Subcutaneous adipose tissue (tissue), 4 donors: Measurements from ENCODE around the gene ZDHHC8. TPM values are rescaled to one million over a fixed set of nuclear protein-coding genes. Genes with fewer than 3 reads are reported as not detected.

Experiments used
- CTCF ChIP-seq: fragments of 450-650 bp; IDR thresholded peaks from one replicate; pipeline ENCODE4 v1.5.1; 2016; ENCODE audit warnings: low read depth, mild to moderate bottlenecking, control low read depth, antibody characterized with exemption, moderate library complexity
- total RNA-seq, 4 donors: library from RNA; depleted of rRNA; stranded (reverse); fragments of >200 nt; gene quantifications; one replicate each; pipeline ENCODE4 v1.1.0, GENCODE V29; 2016

The ZDHHC8 gene
- total RNA-seq, result 10 to 100 TPM in 2 of 4 donors, 1 to 10 TPM in 2; 7.0 to 32.2 (median 11.0) TPM

- TF ChIP-seq CTCF, result no peak
Measured at GRCh38 chr22:20131597-20131858, at the start of gene ZDHHC8. Gene ZDHHC8, plus strand, starts transcription at chr22:20131804. Its CDS starts 144 bp downstream, at chr22:20131948.

DNA sequence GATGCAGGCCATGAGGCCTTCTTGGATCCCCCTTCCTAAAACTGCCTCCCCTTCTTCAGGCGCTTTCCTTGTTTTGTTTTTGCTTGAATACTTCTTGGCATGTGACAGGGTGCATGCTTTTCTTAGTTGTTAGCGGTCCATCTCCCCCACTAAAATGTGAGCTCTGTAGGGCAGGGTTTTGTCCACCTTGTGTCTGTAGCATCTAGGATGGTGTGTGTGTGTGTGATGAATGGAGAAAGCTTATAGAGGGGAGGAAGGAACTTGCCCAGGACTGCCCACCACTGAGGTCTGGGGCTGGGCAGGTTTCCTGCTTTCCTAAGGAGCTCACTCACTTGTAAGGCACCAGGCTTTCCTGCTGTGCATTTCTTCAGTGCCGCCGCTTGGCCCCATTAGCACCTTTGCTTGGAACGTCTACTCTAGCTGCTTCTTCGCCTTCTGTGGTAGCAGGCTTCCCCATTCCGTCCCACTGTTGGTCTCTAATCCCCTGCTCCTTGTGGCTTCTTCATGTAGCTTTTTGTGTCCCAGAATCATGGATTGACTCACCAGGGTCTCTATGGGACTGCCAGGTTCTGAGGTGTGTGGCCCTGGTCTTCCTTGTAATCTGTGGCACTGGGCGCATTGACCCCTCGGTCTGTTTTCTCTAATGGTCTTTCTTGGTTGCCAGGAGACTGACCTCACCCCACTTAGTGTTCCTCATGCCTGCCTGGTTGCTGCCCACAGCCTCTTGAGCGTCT, 48.3 kb upstream of the ZDHHC8 start:
- no peak for TF ChIP-seq CTCF

DNA sequence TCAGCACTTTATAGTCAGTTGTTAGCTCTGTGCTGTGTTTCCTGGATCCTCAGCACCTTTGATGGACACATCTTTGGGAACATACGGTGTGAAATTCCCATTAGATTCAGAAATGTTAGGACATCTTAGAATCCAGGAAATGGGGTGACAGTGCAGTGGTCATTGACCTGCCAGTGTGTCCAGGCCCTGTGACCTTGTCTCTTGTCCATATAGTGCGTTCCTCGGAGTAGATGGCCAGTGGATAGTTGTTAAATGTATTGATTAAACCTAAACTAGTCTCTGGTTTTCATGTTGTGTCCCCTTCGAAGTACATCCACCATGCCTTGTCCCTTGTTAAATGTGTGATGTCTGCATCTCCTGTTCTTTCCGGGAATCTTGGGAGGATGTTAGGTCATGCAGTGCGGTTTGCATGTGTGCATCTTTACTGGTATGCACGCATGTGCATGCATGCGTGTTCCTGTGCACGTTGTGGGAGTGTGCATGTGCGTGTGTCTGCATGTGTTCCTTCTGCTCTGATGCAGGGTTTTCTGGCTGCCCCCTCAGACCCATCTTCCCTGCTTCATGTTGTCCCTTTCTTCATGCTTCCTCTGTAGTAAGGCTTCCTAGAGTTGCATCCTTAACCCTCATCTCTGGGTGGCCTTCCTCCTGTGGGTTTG, 47.6 kb upstream of the ZDHHC8 start:
- no peak for TF ChIP-seq CTCF

DNA sequence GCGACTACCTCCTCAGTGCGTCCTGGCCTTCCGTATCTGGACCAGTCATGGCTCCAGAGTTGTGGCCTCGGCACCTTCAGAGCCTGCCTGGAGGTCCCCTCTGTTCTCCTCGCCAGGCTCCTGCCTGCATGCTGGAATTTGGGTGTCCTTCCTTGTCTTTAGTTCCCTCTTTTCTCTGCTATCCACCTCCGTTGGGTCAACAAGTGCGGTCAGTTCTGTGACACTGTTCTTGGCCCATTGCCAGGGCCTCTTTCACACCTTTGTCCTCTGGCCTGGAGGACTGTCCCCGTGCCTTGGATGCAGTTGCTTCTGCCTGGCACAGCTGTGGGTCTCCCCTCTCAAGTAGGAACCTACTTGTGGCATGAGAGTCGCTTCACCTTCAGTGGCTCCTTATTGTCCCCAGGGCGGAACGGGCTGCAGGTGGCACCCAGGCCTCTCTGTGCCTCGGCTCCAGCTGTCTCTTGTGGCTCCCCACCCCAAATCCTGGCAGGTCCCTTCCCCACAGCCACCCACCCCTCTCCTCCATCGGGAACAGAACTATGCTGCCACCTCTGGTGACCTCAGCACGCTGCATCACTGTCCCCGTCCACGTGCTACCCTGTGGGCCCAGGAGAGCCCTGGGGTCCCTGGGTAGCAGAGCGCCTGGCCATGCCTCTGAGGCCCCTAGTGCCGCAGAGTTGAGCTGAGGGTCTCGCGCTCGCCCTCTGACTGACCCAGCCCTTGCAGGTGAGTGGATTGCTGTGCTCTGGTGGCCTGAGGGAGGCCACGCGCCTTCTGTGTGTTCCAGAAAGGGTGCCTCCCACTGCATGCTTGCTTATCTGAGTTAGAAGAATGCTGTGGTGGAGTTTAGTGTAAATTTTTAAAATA, 46.8 kb upstream of the ZDHHC8 start:
- no peak for TF ChIP-seq CTCF

DNA sequence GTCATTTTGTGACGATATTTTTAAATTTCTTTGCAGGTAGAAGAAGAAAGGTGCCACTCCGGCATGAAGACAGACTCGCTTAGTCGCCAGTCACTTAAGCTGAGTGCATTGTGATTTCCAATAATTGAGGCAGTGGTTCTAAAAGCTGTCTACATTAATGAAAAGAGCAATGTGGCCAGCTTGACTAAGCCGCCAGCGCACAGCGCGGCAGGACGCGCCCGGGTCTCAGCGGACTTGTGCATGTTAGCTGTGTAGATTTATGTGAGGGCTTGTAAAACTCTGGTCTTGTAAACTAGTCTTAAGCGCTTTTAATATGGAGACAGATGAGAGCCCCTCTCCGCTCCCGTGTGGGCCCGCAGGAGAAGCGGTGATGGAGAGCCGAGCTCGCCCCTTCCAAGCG, 46.0 kb upstream of the ZDHHC8 start:
- no peak for TF ChIP-seq CTCF

DNA sequence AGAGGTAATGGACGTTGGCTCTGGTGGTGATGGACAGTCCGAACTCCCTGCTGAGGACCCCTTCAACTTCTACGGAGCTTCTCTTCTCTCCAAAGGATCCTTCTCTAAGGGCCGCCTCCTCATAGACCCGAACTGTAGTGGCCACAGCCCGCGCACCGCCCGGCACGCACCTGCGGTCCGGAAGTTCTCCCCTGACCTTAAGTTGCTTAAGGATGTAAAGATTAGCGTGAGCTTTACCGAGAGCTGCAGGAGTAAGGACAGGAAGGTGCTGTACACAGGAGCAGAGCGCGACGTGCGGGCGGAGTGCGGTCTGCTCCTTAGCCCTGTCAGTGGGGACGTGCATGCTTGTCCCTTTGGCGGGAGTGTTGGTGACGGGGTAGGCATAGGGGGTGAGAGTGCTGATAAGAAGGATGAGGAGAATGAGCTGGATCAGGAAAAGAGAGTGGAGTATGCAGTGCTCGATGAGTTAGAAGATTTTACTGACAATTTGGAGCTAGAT, 45.5 kb upstream of the ZDHHC8 start:
- no peak for TF ChIP-seq CTCF

DNA sequence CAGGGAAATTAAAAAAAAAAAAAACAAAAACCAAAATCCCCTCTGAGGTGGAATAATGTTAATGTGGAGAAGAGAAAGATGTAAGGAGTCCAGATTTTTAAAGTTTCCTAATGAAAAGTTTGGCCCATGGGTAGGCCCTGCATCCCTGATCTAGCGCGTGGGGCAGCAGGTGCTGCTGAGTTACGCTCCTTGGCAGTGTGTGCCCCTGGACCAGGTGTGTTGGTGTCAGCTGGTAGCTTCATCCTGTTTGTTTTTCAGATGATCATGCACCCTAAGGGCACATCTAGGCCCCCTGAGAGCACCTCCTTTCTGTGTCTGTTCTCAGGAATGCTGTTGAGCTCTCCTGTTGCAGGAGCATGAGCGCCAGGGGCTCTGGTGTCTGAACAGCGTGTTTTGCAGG, 44.8 kb upstream of the ZDHHC8 start:
- no peak for TF ChIP-seq CTCF
